A549 (cell line): Measurements from ENCODE around the gene SFI1.

Experiments used
- HDAC2 ChIP-seq: fragments of 200-600 bp; sonication (generic); IDR thresholded peaks from 2 replicates; pipeline ENCODE4 v1.6.1; 2016
- MYC ChIP-seq: IDR thresholded peaks from 2 replicates; pipeline ENCODE4 v1.6.1; 2012; ENCODE audit warnings: mild to moderate bottlenecking, inconsistent platforms, low read length, improper control_type of control experiment, borderline replicate concordance
- RAD21 ChIP-seq, 2 experiments: fragments of >200 bp in 1 of 2; sonication (Bioruptor Twin) in 1 of 2; formaldehyde crosslinking in 1 of 2; IDR thresholded peaks in 1 of 2; conservative IDR thresholded peaks in 1 of 2; 2 replicates in 1 of 2; 3 replicates in 1 of 2; pipeline ENCODE4 v1.6.1; 2012 to 2018; ENCODE audit warnings: inconsistent platforms in 1 of 2
- TF ChIP-seq, protein P1 (sequence below): fragments of >200 bp; sonication (Bioruptor Twin); formaldehyde crosslinking; IDR thresholded peaks from 3 replicates; pipeline ENCODE4 v1.5.1; 2016
- TF ChIP-seq, protein P2 (sequence below): fragments of >200 bp; sonication (Bioruptor Twin); formaldehyde crosslinking; IDR thresholded peaks from 2 replicates; pipeline ENCODE4 v1.6.1; 2016

DNA sequence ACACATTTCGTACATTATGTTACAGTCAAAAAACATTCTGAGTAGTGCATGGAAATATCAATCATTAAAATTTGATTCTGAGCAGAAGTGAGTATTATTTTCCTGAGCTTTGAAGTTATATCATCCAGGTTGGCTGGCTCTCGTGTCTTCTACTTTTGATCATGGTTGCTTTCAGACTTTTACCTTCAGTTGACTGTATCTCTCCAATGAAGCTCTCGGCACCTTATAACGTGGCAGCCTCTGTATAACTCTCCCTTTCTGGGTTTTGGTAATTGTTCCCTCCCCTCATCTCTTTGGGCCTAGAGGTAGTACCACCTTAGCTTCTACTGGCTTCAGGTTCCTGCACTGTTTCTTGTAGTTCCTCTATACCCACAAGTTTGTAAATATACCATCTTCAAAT, 12.2 kb downstream of the SFI1 start:
- TF ChIP-seq, protein P1, sequence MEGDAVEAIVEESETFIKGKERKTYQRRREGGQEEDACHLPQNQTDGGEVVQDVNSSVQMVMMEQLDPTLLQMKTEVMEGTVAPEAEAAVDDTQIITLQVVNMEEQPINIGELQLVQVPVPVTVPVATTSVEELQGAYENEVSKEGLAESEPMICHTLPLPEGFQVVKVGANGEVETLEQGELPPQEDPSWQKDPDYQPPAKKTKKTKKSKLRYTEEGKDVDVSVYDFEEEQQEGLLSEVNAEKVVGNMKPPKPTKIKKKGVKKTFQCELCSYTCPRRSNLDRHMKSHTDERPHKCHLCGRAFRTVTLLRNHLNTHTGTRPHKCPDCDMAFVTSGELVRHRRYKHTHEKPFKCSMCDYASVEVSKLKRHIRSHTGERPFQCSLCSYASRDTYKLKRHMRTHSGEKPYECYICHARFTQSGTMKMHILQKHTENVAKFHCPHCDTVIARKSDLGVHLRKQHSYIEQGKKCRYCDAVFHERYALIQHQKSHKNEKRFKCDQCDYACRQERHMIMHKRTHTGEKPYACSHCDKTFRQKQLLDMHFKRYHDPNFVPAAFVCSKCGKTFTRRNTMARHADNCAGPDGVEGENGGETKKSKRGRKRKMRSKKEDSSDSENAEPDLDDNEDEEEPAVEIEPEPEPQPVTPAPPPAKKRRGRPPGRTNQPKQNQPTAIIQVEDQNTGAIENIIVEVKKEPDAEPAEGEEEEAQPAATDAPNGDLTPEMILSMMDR = no peak
- TF ChIP-seq HDAC2 = no peak
- TF ChIP-seq, protein P2, sequence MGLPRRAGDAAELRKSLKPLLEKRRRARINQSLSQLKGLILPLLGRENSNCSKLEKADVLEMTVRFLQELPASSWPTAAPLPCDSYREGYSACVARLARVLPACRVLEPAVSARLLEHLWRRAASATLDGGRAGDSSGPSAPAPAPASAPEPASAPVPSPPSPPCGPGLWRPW = no peak
- no peak for TF ChIP-seq RAD21 (conservative IDR thresholded peaks at IDR 0.05 in 1 of 2, IDR thresholded peaks at IDR 0.05 in 1 of 2)
- no peak for TF ChIP-seq MYC
